ENCODE results near the gene ARID1B.

GRCh38 chr6:157151989-157152388 is 374.8 kb downstream of the ARID1B start:
- TF ChIP-seq EZH2phosphoT487 (IDR thresholded peaks at IDR 0.05; ENCODE audit: low read length), result no peak
- TF ChIP-seq CTCF (IDR thresholded peaks at IDR 0.05; ENCODE audit: low read length), result no peak

Data from MM.1S (cell line).